HTERT RPE-1 (cell line): Measurements from ENCODE around the gene EZH1.

Experiments used
- in situ Hi-C: fragments of 300-500 bp; cut with MboI; formaldehyde crosslinking; loops from 4 replicates; pipeline ENCODE4 v1.14.3; 2020; ENCODE audit warnings: low sequenced_read_pairs

EZH1 gene

GRCh38 chr17:42744806-42745617 is at the start of gene EZH1:
Gene EZH1 (minus strand): TSS chr17:42745040. CDS start chr17:42728941, 16,099 bp downstream.
- in situ Hi-C loops = no loop called here

GRCh38 chr17:42792545-42792944 is 47.7 kb upstream of the EZH1 start:
- in situ Hi-C loops = no loop called here

- in situ Hi-C loops = no loop called here
Measured at GRCh38 chr17:42791948-42792347, 47.1 kb upstream of the EZH1 start.

- in situ Hi-C loops = no loop called here
Measured at GRCh38 chr17:42787266-42787665, 42.4 kb upstream of the EZH1 start.

- in situ Hi-C loops = no loop called here
Measured at GRCh38 chr17:42784811-42785592, 40.2 kb upstream of the EZH1 start.

GRCh38 chr17:42784409-42784808 is 39.6 kb upstream of the EZH1 start:
- in situ Hi-C loops = no loop called here

- in situ Hi-C loops = no loop called here
Measured at GRCh38 chr17:42783791-42784138, 38.9 kb upstream of the EZH1 start.

- in situ Hi-C loops = no loop called here
Measured at GRCh38 chr17:42783062-42783790, 38.4 kb upstream of the EZH1 start.

GRCh38 chr17:42782166-42783061 is 37.6 kb upstream of the EZH1 start:
- in situ Hi-C loops = no loop called here

- in situ Hi-C loops = no loop called here
Measured at GRCh38 chr17:42781639-42782165, 36.9 kb upstream of the EZH1 start.

GRCh38 chr17:42780851-42781638 is 36.2 kb upstream of the EZH1 start:
- in situ Hi-C loops = no loop called here

GRCh38 chr17:42779936-42780850 is 35.4 kb upstream of the EZH1 start, which contains the start of gene WNK4:
Gene WNK4 (plus strand): TSS chr17:42780610. CDS start chr17:42780699, 89 bp downstream.
- in situ Hi-C loops = no loop called here

- in situ Hi-C loops = no loop called here
Measured at GRCh38 chr17:42779304-42779935, 34.6 kb upstream of the EZH1 start.

- in situ Hi-C loops = no loop called here
Measured at GRCh38 chr17:42778570-42778969, 33.7 kb upstream of the EZH1 start.

GRCh38 chr17:42775534-42776098 is 30.8 kb upstream of the EZH1 start:
- in situ Hi-C loops = no loop called here

GRCh38 chr17:42774066-42774745 is 29.4 kb upstream of the EZH1 start:
- in situ Hi-C loops = no loop called here
